GM12892 (cell line): ENCODE results near the gene CACNA1C.

Experiments
- POLR2A ChIP-seq: IDR thresholded peaks from 2 replicates; pipeline ENCODE4 v1.6.1; 2011; ENCODE audit warnings: low read depth, low read length, control low read depth
- POLR2AphosphoS5 ChIP-seq: IDR thresholded peaks from 2 replicates; pipeline ENCODE4 v1.6.1; 2011; ENCODE audit warnings: low read depth, low read length, control low read depth
- TAF1 ChIP-seq: IDR thresholded peaks from 2 replicates; pipeline ENCODE4 v1.6.1; 2011; ENCODE audit warnings: low read depth, mild to moderate bottlenecking, control low read depth, low read length, borderline replicate concordance

DNA sequence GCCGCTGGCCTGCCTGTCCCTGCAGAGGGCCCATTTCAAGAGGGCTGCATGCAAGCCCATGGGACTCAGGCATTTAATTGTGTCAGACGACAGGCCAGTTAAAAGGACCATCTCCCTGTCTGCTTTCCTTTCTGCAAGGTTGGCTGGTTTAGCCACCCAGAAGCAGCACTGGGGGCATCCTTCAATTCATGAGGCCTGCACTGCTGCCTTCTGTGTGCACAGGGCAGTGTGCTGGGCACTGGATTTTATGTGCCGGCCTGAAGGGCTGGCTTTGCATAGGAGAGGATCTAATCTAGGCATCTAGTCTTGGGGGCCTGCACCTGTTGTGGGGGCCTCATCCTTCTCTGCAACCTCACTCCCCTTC is 627.9 kb downstream of the CACNA1C start:
- TF ChIP-seq TAF1 (no peak), POLR2AphosphoS5 (no peak), POLR2A (no peak)
